HepG2 (cell line): ENCODE results near the gene DPP6. TPM values are rescaled to one million over a fixed set of nuclear protein-coding genes. Genes with fewer than 3 reads are reported as not detected.

Experiments
- ATAC-seq: fragments of 200-7000 bp; cut with Tn5 transposase; 3 replicates; pipeline ENCODE4 v1.9.1; 2020; ENCODE audit warnings: mild to moderate bottlenecking, moderate library complexity
- BruUV-seq: library from RNA; stranded (reverse); fragments of 400-500 nt; replicated peaks from 2 replicates; lab custom pipeline; 2021; lab: Mats Ljungman, UMichigan
- CTCF ChIA-PET: fragments of 300-600 bp; formaldehyde crosslinking; extraction: SDS; loops from one replicate; lab custom pipeline; 2021; ENCODE audit warnings: low total read pairs, inconsistent platforms, low intra/inter-chr PET ratio; lab: Yijun Ruan, JAX
- POLR2A ChIA-PET: fragments of 350-600 bp; sonication (Branson Sonifier 250); formaldehyde crosslinking; loops from one replicate; lab custom pipeline; 2020; ENCODE audit warnings: antibody characterized with exemption, inconsistent platforms; lab: Yijun Ruan, JAX
- DNase-seq: peaks from one replicate; pipeline ENCODE4 v3.0.0-alpha.2; 2015; ENCODE audit warnings: low spot score
- FAIRE-seq: peaks from 3 replicates; lab custom pipeline; 2011; peaks lifted over from hg19 to GRCh38; lab: Jason Lieb, UNC
- H2AFZ ChIP-seq: one replicate; pipeline ENCODE4 v1.6.1; 2011; ENCODE audit warnings: low read length, inconsistent platforms
- H3K27ac ChIP-seq: fragments of 300-600 bp; 3 replicates; pipeline ENCODE4 v1.8.0; 2011; ENCODE audit warnings: mixed run types, mild to moderate bottlenecking, mixed read lengths, low read length, inconsistent platforms; ENCODE audit not compliant: insufficient read depth; ENCODE audit errors: extremely low read length
- H3K27me3 ChIP-seq, 2 experiments: fragments of 200-600 bp in 1 of 2; 2 replicates in 1 of 2; 3 replicates in 1 of 2; pipeline versions ENCODE4 v1.6.0 to v1.8.0; 2011; ENCODE audit warnings: low read length in 2 of 2, mild to moderate bottlenecking in 2 of 2, moderate library complexity in 2 of 2, inconsistent platforms in 1 of 2; ENCODE audit not compliant: insufficient read depth in 2 of 2, control insufficient read depth in 1 of 2
- H3K36me3 ChIP-seq, 2 experiments: fragments of 200-600 bp in 1 of 2; replicated peaks in 1 of 2; 2 replicates in 1 of 2; 3 replicates in 1 of 2; pipeline versions ENCODE4 v1.5.1 to v1.8.0; 2011; ENCODE audit warnings: low read length in 2 of 2, inconsistent platforms in 1 of 2; ENCODE audit not compliant: insufficient read depth in 2 of 2, control insufficient read depth in 1 of 2
- H3K4me1 ChIP-seq: 2 replicates; pipeline ENCODE4 v1.5.1; 2012; ENCODE audit warnings: low read length, inconsistent platforms; ENCODE audit not compliant: insufficient read depth
- H3K4me2 ChIP-seq: 2 replicates; pipeline ENCODE4 v1.6.0; 2011; ENCODE audit warnings: low read depth, low read length, inconsistent platforms
- H3K4me3 ChIP-seq, 3 experiments: fragments of 200-600 bp in 1 of 3; sonication (generic), shearing (Covaris generic) in 1 of 3; replicated peaks in 1 of 3; 2 replicates each; pipeline ENCODE4 v1.5.1; 2011 to 2016; ENCODE audit warnings: low read length in 3 of 3, inconsistent platforms in 2 of 3, low read depth in 2 of 3, mild to moderate bottlenecking in 2 of 3, control low read depth in 1 of 3, mixed read lengths in 1 of 3; ENCODE audit not compliant: insufficient read depth in 1 of 3
- H3K79me2 ChIP-seq: one replicate; pipeline ENCODE4 v1.6.1; 2011; ENCODE audit warnings: low read length, inconsistent platforms; ENCODE audit not compliant: insufficient read depth
- H3K9ac ChIP-seq: 2 replicates; pipeline ENCODE4 v1.6.0; 2011; ENCODE audit warnings: mild to moderate bottlenecking, low read depth, low read length, inconsistent platforms; ENCODE audit not compliant: insufficient read depth
- H3K9me3 ChIP-seq: 2 replicates; pipeline ENCODE4 v1.5.1; 2012; ENCODE audit warnings: mild to moderate bottlenecking, low read length
- H4K20me1 ChIP-seq: 2 replicates; pipeline ENCODE4 v1.6.0; 2011; ENCODE audit warnings: inconsistent platforms, mild to moderate bottlenecking, low read length, moderate library complexity; ENCODE audit not compliant: insufficient read depth
- CAMTA2 ChIP-seq: sonication (generic); formaldehyde crosslinking; IDR thresholded peaks from 2 replicates; pipeline ENCODE4 v1.4.0; 2020; ENCODE audit warnings: mild to moderate bottlenecking, missing genetic modification reagents, borderline replicate concordance
- CREB1 ChIP-seq, 2 experiments: fragments of 450-650 bp in 1 of 2; IDR thresholded peaks; 2 replicates each; pipeline ENCODE4 v1.6.1; 2016 to 2017; ENCODE audit warnings: control low read depth in 1 of 2, mild to moderate bottlenecking in 1 of 2, missing compliant biosample characterization in 1 of 2, missing genetic modification characterization in 1 of 2
- HNRNPK ChIP-seq: fragments of 200-400 bp; formaldehyde crosslinking; IDR thresholded peaks from 2 replicates; pipeline ENCODE4 v1.6.1; 2018; ENCODE audit warnings: low read length, low read depth, moderate library complexity, mild to moderate bottlenecking; ENCODE audit not compliant: poor library complexity, severe bottlenecking
- PITX1 ChIP-seq: sonication (generic); formaldehyde crosslinking; IDR thresholded peaks from 2 replicates; pipeline ENCODE4 v1.5.1; 2020; ENCODE audit warnings: mild to moderate bottlenecking, missing genetic modification reagents
- REXO4 ChIP-seq: sonication (generic); formaldehyde crosslinking; IDR thresholded peaks from 2 replicates; pipeline ENCODE4 v1.8.0; 2022; ENCODE audit warnings: missing genetic modification reagents, mild to moderate bottlenecking, borderline replicate concordance
- SP2 ChIP-seq: sonication (generic); formaldehyde crosslinking; IDR thresholded peaks from 2 replicates; pipeline ENCODE4 v1.5.1; 2020; ENCODE audit warnings: mild to moderate bottlenecking, missing genetic modification reagents
- ZMAT5 ChIP-seq: sonication (generic); formaldehyde crosslinking; IDR thresholded peaks from 2 replicates; pipeline ENCODE4 v1.5.0; 2020; ENCODE audit warnings: mild to moderate bottlenecking, low read depth, missing genetic modification reagents, borderline replicate concordance
- ZNF33A ChIP-seq: sonication (generic); formaldehyde crosslinking; IDR thresholded peaks from 2 replicates; pipeline ENCODE4 v1.5.1; 2020; ENCODE audit warnings: missing genetic modification reagents, mild to moderate bottlenecking, moderate library complexity, borderline replicate concordance
- ZNF678 ChIP-seq: sonication (generic); formaldehyde crosslinking; IDR thresholded peaks from 2 replicates; pipeline ENCODE4 v1.4.0; 2020; ENCODE audit warnings: mild to moderate bottlenecking, missing genetic modification reagents
- WGBS: methylation state at CpG from one replicate; pipeline ENCODE4 v1.1.6; 2017; ENCODE audit warnings: low lambda C conversion rate; 5-methylcytosine and 5-hydroxymethylcytosine counted together
- in situ Hi-C: cut with HindIII; loops from 2 replicates; pipeline ENCODE4 v1.10.0; 2017; ENCODE audit warnings: low pct_unique_long_range_greater_than_20kb; ENCODE audit not compliant: extremely low pct_ligation_motif_present
- intact Hi-C: fragments of 100-400 bp; cut with micrococcal nuclease; formaldehyde crosslinking; loops from one replicate; pipeline ENCODE4 v1.10.0; 2022; ENCODE audit not compliant: unreplicated experiment
- polyA plus RNA-seq, 8 experiments: library from polyadenylated mRNA; depleted of rRNA in 3 of 8; stranded (reverse) in 7 of 8; unstranded in 1 of 8; fragments of >200 nt; fragmentation: Illumina TruSeq in 4 of 8; extraction: Trizol in 4 of 8; gene quantifications; 2 replicates each; pipeline versions ENCODE4 v1.2.1 to v1.2.3, GENCODE V29; 2011 to 2016; ENCODE audit warnings: low read depth in 4 of 8, missing spikeins in 1 of 8, mixed read lengths in 1 of 8; ENCODE audit not compliant: insufficient read depth in 1 of 8
- total RNA-seq, 5 experiments: library from RNA; depleted of rRNA; stranded (reverse); fragments of >200 nt; fragmentation: Illumina TruSeq; extraction: Trizol; gene quantifications; 2 replicates each; pipeline ENCODE4 v1.2.3, GENCODE V29; 2016; ENCODE audit warnings: low read depth in 1 of 5

Gene DPP6
- total and polyA plus RNA-seq, 2 of the 13 experiments (the other 11 are each of a cell fraction or from before 2014, with no cell fraction given): not detected

DNA sequence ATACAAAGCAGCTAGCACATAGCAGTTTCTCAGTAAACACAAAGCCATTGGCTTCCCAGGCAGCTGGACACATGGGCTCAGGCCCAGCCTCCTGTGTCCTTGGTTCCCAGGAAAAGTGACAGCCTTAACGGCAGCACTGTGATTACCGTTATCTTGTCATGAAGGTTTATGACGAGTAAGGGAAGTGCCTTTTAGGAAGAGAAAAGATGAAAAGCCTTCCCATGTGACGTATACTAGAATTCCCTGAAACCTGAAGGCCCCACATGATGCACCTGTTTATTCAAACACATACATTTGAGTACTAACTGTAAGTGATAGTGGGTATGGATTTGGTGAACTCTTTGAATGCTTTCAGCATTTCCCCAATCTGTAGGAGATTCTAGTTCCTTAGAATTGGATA lies 244.2 kb downstream of the DPP6 start:
- no TSS peak for BruUV-seq
- intact Hi-C loops: no loop called here
- TF ChIP-seq HNRNPK (no peak), CREB1 (IDR thresholded peaks at IDR 0.05) (peak; percentile 63), CREB1 (CRISPR knock-in tag; IDR thresholded peaks at IDR 0.05) (no peak)
- TF ChIP-seq, all 625 proteins: peak for 1
- H3K79me2 ChIP-seq: no peaks in the 10 kb centered on the region
- ATAC-seq (no peak), FAIRE-seq (no peak), DNase-seq (no peak)
- H2AFZ ChIP-seq: no peak overlapping the region
- H3K9me3 ChIP-seq: no peaks in the 10 kb centered on the region
- in situ Hi-C loops: no loop called here
- ChIA-PET CTCF (no interaction called here), POLR2A (no interaction called here)
- no peaks in the 10 kb centered on the region for H4K20me1 ChIP-seq
- no peak overlapping the region for H3K27ac ChIP-seq
- peaks cover 0 to 8% of the 10 kb centered on the region in 2 experiments; a peak in 1 of 5 replicates for H3K27me3 ChIP-seq
- H3K4me1 ChIP-seq: no peaks in the 10 kb centered on the region
- H3K4me2 ChIP-seq: no peak overlapping the region
- WGBS: 41% methylated on average over 4 of the region's 4 CpGs
- no peaks in the 10 kb centered on the region for H3K36me3 ChIP-seq
- H3K4me3 ChIP-seq: no peak overlapping the region
- H3K9ac ChIP-seq: no peak overlapping the region

GRCh38 chr7:154299736-154300135 lies 247.5 kb downstream of the DPP6 start:
- POLR2A ChIA-PET: no interaction called here
- intact Hi-C loops: loop anchor here (5.0 kb wide), 1 partner anchor 203 kb away; no protein-coding TSS in a partner anchor
- TF ChIP-seq SP2 (CRISPR knock-in tag) (no peak), REXO4 (CRISPR knock-in tag) (no peak), ZMAT5 (CRISPR knock-in tag) (no peak), PITX1 (CRISPR knock-in tag) (no peak), ZNF678 (CRISPR knock-in tag) (no peak), ZNF33A (CRISPR knock-in tag) (no peak), CAMTA2 (CRISPR knock-in tag) (no peak)
- Histone ChIP-seq H4K20me1 (no peaks in the 10 kb centered on the region), H3K27me3 (peaks cover 0 to 3% of the 10 kb centered on the region in 2 experiments; a peak in 2 of 5 replicates), H3K79me2 (no peaks in the 10 kb centered on the region), H3K4me1 (peaks cover 17% of the 10 kb centered on the region), H3K36me3 (no peaks in the 10 kb centered on the region), H2AFZ (no peak overlapping the region), H3K4me2 (no peak overlapping the region), H3K4me3 (no peak overlapping the region), H3K9ac (no peak overlapping the region), H3K9me3 (no peaks in the 10 kb centered on the region), H3K27ac (no peak overlapping the region)
- ATAC-seq: no peak
- no peak for DNase-seq
- 36% methylated on average over 6 of the region's 8 CpGs for WGBS
- CTCF ChIA-PET: no interaction called here
- in situ Hi-C loops: no loop called here
- no TSS peak for BruUV-seq
- FAIRE-seq: no peak
